Tibial artery (tissue), 4 donors: ENCODE results near the gene GAPDHS.

ENCODE experiments used
- DNase-seq, 2 donors: peaks; one replicate each; pipeline ENCODE4 v3.0.0-alpha.2; 2019
- H3K27ac ChIP-seq, 2 donors: fragments of 200-600 bp; sonication (generic) in 1 of 2; 1 replicate in 1 of 2; 2 replicates in 1 of 2; pipeline ENCODE4 v1.5.1; 2018 to 2019; ENCODE audit warnings: mild to moderate bottlenecking in 1 of 2
- H3K27me3 ChIP-seq, 2 donors: fragments of 200-600 bp; sonication (generic) in 1 of 2; one replicate each; pipeline versions ENCODE4 v1.5.1 to v1.6.0; 2016 to 2019
- H3K36me3 ChIP-seq, 3 donors: fragments of 200-600 bp; sonication (generic) in 2 of 3; one replicate each; pipeline ENCODE4 v1.5.1; 2016 to 2019; ENCODE audit warnings: mild to moderate bottlenecking in 2 of 3
- H3K4me1 ChIP-seq, 4 donors: fragments of 200-600 bp; sonication (generic) in 2 of 4; 1 replicate in 3 of 4; 2 replicates in 1 of 4; pipeline ENCODE4 v1.5.1; 2016 to 2019
- H3K4me3 ChIP-seq, 2 donors: fragments of 200-600 bp; sonication (generic) in 1 of 2; 1 replicate in 1 of 2; 2 replicates in 1 of 2; pipeline ENCODE4 v1.5.1; 2018 to 2019; ENCODE audit warnings: mild to moderate bottlenecking in 2 of 2
- H3K9me3 ChIP-seq, 3 donors: fragments of 200-600 bp; sonication (generic) in 1 of 3; one replicate each; pipeline ENCODE4 v1.5.1; 2016 to 2019
- intact Hi-C: fragments of 100-400 bp; cut with DNase I; formaldehyde crosslinking; loops from one replicate; pipeline ENCODE4 v1.15.0; 2023; ENCODE audit warnings: low total_unique reads
- TF ChIP-seq, protein P1 (sequence below), 2 experiments: fragments of 200-600 bp in 1 of 2; fragments of 450-650 bp in 1 of 2; IDR thresholded peaks; one replicate each; pipeline ENCODE4 v1.5.1; 2017 to 2019; ENCODE audit warnings: antibody characterized with exemption in 2 of 2, mild to moderate bottlenecking in 1 of 2, moderate library complexity in 1 of 2

The GAPDHS gene

GRCh38 chr19:35516310-35516709 lies 16.9 kb upstream of the GAPDHS start:
- peaks cover 0 to 42% of the 10 kb centered on the region in 2 donors for H3K27me3 ChIP-seq
- no peak overlapping the region for H3K4me3 ChIP-seq
- H3K4me1 ChIP-seq: peaks cover 0 to 4% (median 0%) of the 10 kb centered on the region in 4 donors
- H3K9me3 ChIP-seq: no peaks in the 10 kb centered on the region
- H3K27ac ChIP-seq: no peak overlapping the region
- intact Hi-C loops: no loop called here
- DNase-seq: no peak
- TF ChIP-seq, protein P1, sequence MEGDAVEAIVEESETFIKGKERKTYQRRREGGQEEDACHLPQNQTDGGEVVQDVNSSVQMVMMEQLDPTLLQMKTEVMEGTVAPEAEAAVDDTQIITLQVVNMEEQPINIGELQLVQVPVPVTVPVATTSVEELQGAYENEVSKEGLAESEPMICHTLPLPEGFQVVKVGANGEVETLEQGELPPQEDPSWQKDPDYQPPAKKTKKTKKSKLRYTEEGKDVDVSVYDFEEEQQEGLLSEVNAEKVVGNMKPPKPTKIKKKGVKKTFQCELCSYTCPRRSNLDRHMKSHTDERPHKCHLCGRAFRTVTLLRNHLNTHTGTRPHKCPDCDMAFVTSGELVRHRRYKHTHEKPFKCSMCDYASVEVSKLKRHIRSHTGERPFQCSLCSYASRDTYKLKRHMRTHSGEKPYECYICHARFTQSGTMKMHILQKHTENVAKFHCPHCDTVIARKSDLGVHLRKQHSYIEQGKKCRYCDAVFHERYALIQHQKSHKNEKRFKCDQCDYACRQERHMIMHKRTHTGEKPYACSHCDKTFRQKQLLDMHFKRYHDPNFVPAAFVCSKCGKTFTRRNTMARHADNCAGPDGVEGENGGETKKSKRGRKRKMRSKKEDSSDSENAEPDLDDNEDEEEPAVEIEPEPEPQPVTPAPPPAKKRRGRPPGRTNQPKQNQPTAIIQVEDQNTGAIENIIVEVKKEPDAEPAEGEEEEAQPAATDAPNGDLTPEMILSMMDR (IDR thresholded peaks at IDR 0.05): no peak
- no peaks in the 10 kb centered on the region for H3K36me3 ChIP-seq

- Histone ChIP-seq H3K9me3 (no peaks in the 10 kb centered on the region), H3K36me3 (no peaks in the 10 kb centered on the region), H3K4me1 (peaks cover 0 to 4% (median 0%) of the 10 kb centered on the region in 4 donors), H3K27me3 (peaks cover 0 to 36% of the 10 kb centered on the region in 2 donors), H3K4me3 (no peak overlapping the region), H3K27ac (no peak overlapping the region)
- DNase-seq: no peak
- intact Hi-C loops: no loop called here
- TF ChIP-seq, protein P1 (IDR thresholded peaks at IDR 0.05): no peak
These were observed 15.9 kb upstream of the GAPDHS start for GRCh38 chr19:35517342-35517741.

DNA sequence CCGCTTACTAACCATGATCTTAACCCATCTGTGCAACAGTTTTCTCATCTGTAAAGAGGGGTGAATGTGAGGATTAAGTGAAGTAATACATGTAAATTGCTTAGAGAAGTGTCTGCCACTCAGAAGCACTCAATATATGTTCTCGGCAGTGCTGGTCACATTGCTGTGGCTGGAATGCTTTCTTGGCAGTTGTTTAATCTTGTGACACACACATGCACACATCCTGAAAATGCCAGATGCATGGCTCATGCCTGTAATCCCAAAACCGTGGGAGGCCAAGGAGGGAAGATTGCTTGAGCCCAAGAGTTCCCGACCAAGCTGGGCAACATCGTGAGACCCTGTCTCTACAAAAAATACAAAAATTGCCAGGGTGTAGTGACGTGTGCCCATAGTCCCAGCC lies 14.9 kb upstream of the GAPDHS start:
- Histone ChIP-seq H3K27me3 (peaks cover 0 to 26% of the 10 kb centered on the region in 2 donors), H3K4me1 (peaks cover 0 to 4% (median 0%) of the 10 kb centered on the region in 4 donors), H3K27ac (no peak overlapping the region), H3K36me3 (no peaks in the 10 kb centered on the region), H3K9me3 (no peaks in the 10 kb centered on the region), H3K4me3 (no peak overlapping the region)
- TF ChIP-seq, protein P1 (IDR thresholded peaks at IDR 0.05): no peak
- intact Hi-C loops: no loop called here
- DNase-seq: no peak

- H3K4me1 ChIP-seq: peaks cover 0 to 1% (median 0%) of the 10 kb centered on the region in 4 donors
- no peaks in the 10 kb centered on the region for H3K9me3 ChIP-seq
- peaks cover 0 to 24% of the 10 kb centered on the region in 2 donors for H3K27me3 ChIP-seq
- TF ChIP-seq, protein P1 (IDR thresholded peaks at IDR 0.05): no peak
- DNase-seq: no peak
- H3K36me3 ChIP-seq: no peaks in the 10 kb centered on the region
- H3K27ac ChIP-seq: no peak overlapping the region
- intact Hi-C loops: no loop called here
- no peak overlapping the region for H3K4me3 ChIP-seq
These were observed 14.0 kb upstream of the GAPDHS start for GRCh38 chr19:35519291-35519690.

- Histone ChIP-seq H3K27ac (no peak overlapping the region), H3K4me1 (no peaks in the 10 kb centered on the region), H3K27me3 (peaks cover 0 to 40% of the 10 kb centered on the region in 2 donors), H3K4me3 (no peak overlapping the region), H3K9me3 (no peaks in the 10 kb centered on the region), H3K36me3 (no peaks in the 10 kb centered on the region)
- intact Hi-C loops: no loop called here
- no peak for DNase-seq
- TF ChIP-seq, protein P1 (IDR thresholded peaks at IDR 0.05): no peak
These were observed 12.0 kb upstream of the GAPDHS start for GRCh38 chr19:35521124-35521743.
